Measurements from ENCODE around the gene BRSK1. TPM values are rescaled to one million over a fixed set of nuclear protein-coding genes. Genes with fewer than 3 reads are reported as not detected.
A peak's percentile ranks its signal among the peaks of the same experiment; 100 is the strongest.

Gene BRSK1
- polyA plus RNA-seq, 2 of the 4 experiments (the other 2 are of a cell fraction): 5.4 to 6.6 TPM

GRCh38 chr19:55345101-55345817 is 61.5 kb downstream of the BRSK1 start (continued):
- TF ChIP-seq HMGXB4 (CRISPR knock-in tag; IDR thresholded peaks at IDR 0.05; ENCODE audit: borderline replicate concordance) (no peak), RAD21 (conservative IDR thresholded peaks at IDR 0.05 in 1 of 2, IDR thresholded peaks at IDR 0.05 in 1 of 2) (no peak), MAX (IDR thresholded peaks at IDR 0.05) (no peak), SMC3 (IDR thresholded peaks at IDR 0.05) (no peak)

- DNase-seq (ENCODE audit: low read depth in 1 of 2, low spot score in 1 of 2): peak in 1 of 2 experiments; percentile 72
- Histone ChIP-seq H3K9me3 (no peaks in the 10 kb centered on the region), H3K4me1 (peaks cover 26% of the 10 kb centered on the region), H3K4me3 (no peak overlapping the region), H3K27ac (peak overlapping the region in 1 of 2 experiments; percentile 61; a peak in 3 of 6 replicates), H3K4me2 (peak overlapping the region; percentile 11; the same call in 1 of the 3 replicates)
- FAIRE-seq: no peak
- TF ChIP-seq CEBPB (IDR thresholded peaks at IDR 0.05) (no peak), HOXB5 (CRISPR knock-in tag; IDR thresholded peaks at IDR 0.05) (no peak), SMC3 (IDR thresholded peaks at IDR 0.05) (no peak), HOXB13 (CRISPR knock-in tag; IDR thresholded peaks at IDR 0.05; ENCODE audit: low read depth) (no peak), HEYL (CRISPR knock-in tag; IDR thresholded peaks at IDR 0.05) (no peak), CTCF (IDR thresholded peaks at IDR 0.05) (no peak), ZNF302 (CRISPR knock-in tag; IDR thresholded peaks at IDR 0.05) (no peak), MAX (IDR thresholded peaks at IDR 0.05) (no peak), FOSL2 (IDR thresholded peaks at IDR 0.05) (no peak), FOSL2 (CRISPR knock-in tag; IDR thresholded peaks at IDR 0.05) (no peak), MYC (IDR thresholded peaks at IDR 0.05; ENCODE audit: borderline replicate concordance, low read length) (no peak), TP53 (CRISPR knock-in tag; IDR thresholded peaks at IDR 0.05) (no peak), RFX5 (IDR thresholded peaks at IDR 0.05) (no peak), ELK1 (IDR thresholded peaks at IDR 0.05; ENCODE audit: low read depth, low read length) (no peak), GATA3 (IDR thresholded peaks at IDR 0.05; ENCODE audit: borderline replicate concordance) (no peak), E2F6 (IDR thresholded peaks at IDR 0.05; ENCODE audit: borderline replicate concordance, low read depth) (no peak), SREBF2 (IDR thresholded peaks at IDR 0.05) (no peak), RARB (CRISPR knock-in tag; IDR thresholded peaks at IDR 0.05) (no peak), HMGXB4 (CRISPR knock-in tag; IDR thresholded peaks at IDR 0.05; ENCODE audit: borderline replicate concordance) (no peak), ZFP36 (IDR thresholded peaks at IDR 0.05; ENCODE audit: borderline replicate concordance, partially characterized antibody) (no peak)
- POLR2A ChIA-PET: interaction anchor here (1.0 kb wide), 1 partner anchor 62 kb away, joined by 4 read pairs; the partner anchor contains the start of gene UBE2S
- ATAC-seq: peak; percentile 5 to 31; a peak in 4 of 6 replicates
- 83% methylated on average over 43 of the region's 43 CpGs for WGBS (ENCODE audit: missing lambda C conversion rate)
- CTCF ChIA-PET: interaction anchor here (0.9 to 3.4 kb wide), 11 partner anchors 11 to 205 kb away, joined by 3 to 27 read pairs (median 5); partner anchors contain the start of genes DNAAF3 and TMEM238
Measured at GRCh38 chr19:55345818-55346724, 62.3 kb downstream of the BRSK1 start.

All from A549 (cell line).